H9 (cell line): ENCODE data around the gene TEAD1. TPM values are rescaled to one million over a fixed set of nuclear protein-coding genes. Genes with fewer than 3 reads are reported as not detected.

Source experiments
- DNase-seq: peaks from one replicate; pipeline ENCODE4 v3.0.0-alpha.2; 2017
- H2AFZ ChIP-seq: one replicate; pipeline ENCODE4 v1.6.1; 2013; ENCODE audit warnings: mild to moderate bottlenecking, low read length, control low read depth, moderate library complexity
- H2AK5ac ChIP-seq: 2 replicates; pipeline ENCODE4 v1.6.1; 2013; ENCODE audit warnings: low read length, control low read depth, mixed read lengths; ENCODE audit not compliant: insufficient read length
- H2BK120ac ChIP-seq: one replicate; pipeline ENCODE4 v1.6.1; 2013; ENCODE audit warnings: low read depth, mild to moderate bottlenecking, low read length, control low read depth, inconsistent platforms; ENCODE audit not compliant: poor library complexity, severe bottlenecking
- H2BK12ac ChIP-seq: 2 replicates; pipeline ENCODE4 v1.6.1; 2013; ENCODE audit warnings: low read length, control low read depth, mixed read lengths, low read depth; ENCODE audit not compliant: insufficient read length
- H2BK15ac ChIP-seq: 2 replicates; pipeline ENCODE4 v1.6.1; 2013; ENCODE audit warnings: low read depth, low read length, control low read depth
- H2BK20ac ChIP-seq: one replicate; pipeline ENCODE4 v1.6.1; 2013; ENCODE audit warnings: low read depth, mild to moderate bottlenecking, low read length, control low read depth, inconsistent platforms; ENCODE audit not compliant: poor library complexity, severe bottlenecking
- H2BK5ac ChIP-seq: 2 replicates; pipeline ENCODE4 v1.6.1; 2013; ENCODE audit warnings: low read length, control low read depth, mixed read lengths; ENCODE audit not compliant: insufficient read length
- H3K14ac ChIP-seq: 2 replicates; pipeline ENCODE4 v1.6.1; 2013; ENCODE audit warnings: low read length, control low read depth; ENCODE audit not compliant: insufficient read depth
- H3K18ac ChIP-seq: 2 replicates; pipeline ENCODE4 v1.6.1; 2013; ENCODE audit warnings: low read depth, mild to moderate bottlenecking, mixed read lengths, low read length, control low read depth; ENCODE audit not compliant: insufficient read length
- H3K23ac ChIP-seq: 2 replicates; pipeline ENCODE4 v1.6.1; 2013; ENCODE audit warnings: low read length, control low read depth, mixed read lengths, low read depth; ENCODE audit not compliant: insufficient read length
- H3K23me2 ChIP-seq: 2 replicates; pipeline ENCODE4 v1.6.1; 2013; ENCODE audit warnings: low read depth, mild to moderate bottlenecking, mixed read lengths, low read length, control low read depth; ENCODE audit not compliant: insufficient read length, poor library complexity, severe bottlenecking
- H3K27ac ChIP-seq: 2 replicates; pipeline ENCODE4 v1.5.1; 2013; ENCODE audit warnings: low read length, control low read depth, mixed read lengths, low read depth; ENCODE audit not compliant: insufficient read length
- H3K27me3 ChIP-seq: 2 replicates; pipeline ENCODE4 v1.6.1; 2013; ENCODE audit warnings: low read length, control low read depth, inconsistent platforms; ENCODE audit not compliant: insufficient read depth
- H3K4ac ChIP-seq: 2 replicates; pipeline ENCODE4 v1.6.1; 2013; ENCODE audit warnings: low read depth, mild to moderate bottlenecking, control low read depth, inconsistent platforms, low read length, moderate library complexity
- H3K4me1 ChIP-seq: 2 replicates; pipeline ENCODE4 v1.6.1; 2013; ENCODE audit warnings: low read length, control low read depth, inconsistent platforms; ENCODE audit not compliant: insufficient read depth
- H3K4me2 ChIP-seq: 2 replicates; pipeline ENCODE4 v1.6.1; 2013; ENCODE audit warnings: low read length, control low read depth, mixed read lengths; ENCODE audit not compliant: insufficient read length, insufficient read depth
- H3K56ac ChIP-seq: 2 replicates; pipeline ENCODE4 v1.6.1; 2013; ENCODE audit warnings: low read depth, mild to moderate bottlenecking, mixed read lengths, low read length, control low read depth; ENCODE audit not compliant: insufficient read length
- H3K79me1 ChIP-seq: 2 replicates; pipeline ENCODE4 v1.6.1; 2013; ENCODE audit warnings: low read depth, mild to moderate bottlenecking, moderate library complexity, low read length, control low read depth, inconsistent platforms; ENCODE audit not compliant: insufficient read depth, poor library complexity, severe bottlenecking
- H3K79me2 ChIP-seq: 2 replicates; pipeline ENCODE4 v1.6.1; 2013; ENCODE audit warnings: low read length, control low read depth, inconsistent platforms; ENCODE audit not compliant: insufficient read depth
- H3K9ac ChIP-seq: 2 replicates; pipeline ENCODE4 v1.6.1; 2013; ENCODE audit warnings: low read length, control low read depth, mixed read lengths; ENCODE audit not compliant: insufficient read length; ENCODE audit errors: extremely low read depth
- H3K9me3 ChIP-seq: one replicate; pipeline ENCODE4 v1.6.1; 2013; ENCODE audit warnings: low read depth, low read length, inconsistent platforms; ENCODE audit not compliant: control insufficient read depth
- H3T11ph ChIP-seq: one replicate; pipeline ENCODE4 v1.6.1; 2013; ENCODE audit warnings: mild to moderate bottlenecking, low read length, control low read depth, inconsistent platforms
- H4K20me1 ChIP-seq: one replicate; pipeline ENCODE4 v1.6.1; 2013; ENCODE audit not compliant: control insufficient read depth, insufficient read length, insufficient read depth
- H4K5ac ChIP-seq: 2 replicates; pipeline ENCODE4 v1.6.1; 2013; ENCODE audit warnings: low read depth, mild to moderate bottlenecking, mixed read lengths, low read length, control low read depth; ENCODE audit not compliant: insufficient read length
- H4K8ac ChIP-seq: replicated peaks from 2 replicates; pipeline ENCODE4 v1.6.1; 2013; ENCODE audit warnings: low read length, control low read depth, mixed read lengths, low read depth; ENCODE audit not compliant: insufficient read length
- H4K91ac ChIP-seq: 2 replicates; pipeline ENCODE4 v1.6.1; 2013; ENCODE audit warnings: low read depth, mild to moderate bottlenecking, moderate library complexity, mixed read lengths, low read length, control low read depth; ENCODE audit not compliant: insufficient read length
- H3K27ac Mint-ChIP-seq, 3 experiments: 2 replicates in 2 of 3; 3 replicates in 1 of 3; pipeline ENCODE4 v1.8.0; 2020 to 2021; ENCODE audit warnings: mixed read lengths in 3 of 3, mild to moderate bottlenecking in 1 of 3, moderate library complexity in 1 of 3
- H3K27me3 Mint-ChIP-seq: 2 replicates; pipeline ENCODE4 v1.8.0; 2021; ENCODE audit warnings: low read depth, mild to moderate bottlenecking, moderate library complexity, mixed read lengths
- H3K36me3 Mint-ChIP-seq, 3 experiments: 2 replicates in 2 of 3; 3 replicates in 1 of 3; pipeline ENCODE4 v1.8.0; 2020 to 2021; ENCODE audit warnings: low read depth in 3 of 3, mixed read lengths in 3 of 3; ENCODE audit not compliant: insufficient read depth in 1 of 3
- H3K4me1 Mint-ChIP-seq, 2 experiments: 2 replicates each; pipeline ENCODE4 v1.8.0; 2020; ENCODE audit warnings: mixed read lengths in 2 of 2
- H3K4me3 Mint-ChIP-seq, 2 experiments: 2 replicates in 1 of 2; 3 replicates in 1 of 2; pipeline ENCODE4 v1.8.0; 2020 to 2021; ENCODE audit warnings: mild to moderate bottlenecking in 2 of 2, mixed read lengths in 2 of 2, moderate library complexity in 1 of 2
- H3K9me3 Mint-ChIP-seq, 2 experiments: 2 replicates in 1 of 2; 3 replicates in 1 of 2; pipeline ENCODE4 v1.8.0; 2020; ENCODE audit warnings: mild to moderate bottlenecking in 2 of 2, mixed read lengths in 2 of 2, moderate library complexity in 1 of 2
- WGBS: extraction: QIAGEN DNeasy Blood & Tissue Kit; methylation state at CpG from one replicate; pipeline ENCODE4 v1.1.7; 2013; ENCODE audit warnings: missing lambda C conversion rate, low lambda C conversion rate, mixed read lengths; ENCODE audit not compliant: insufficient read length; ENCODE audit errors: extremely low coverage; 5-methylcytosine and 5-hydroxymethylcytosine counted together
- total RNA-seq: library from RNA; stranded (reverse); gene quantifications from 2 replicates; pipeline ENCODE4 v1.2.1, GENCODE V29; 2021
- TF ChIP-seq, protein P1 (sequence below): fragments of 200-600 bp; sonication (generic); conservative IDR thresholded peaks from 3 replicates; pipeline ENCODE4 v1.8.0; 2021; ENCODE audit warnings: antibody characterized with exemption, mild to moderate bottlenecking

Gene TEAD1
- total RNA-seq, 1 experiment from 2014 or later: 75.1 TPM

GRCh38 chr11:12668166-12668565, 6.1 kb upstream of the TEAD1 start:
- no peak overlapping the region for H4K5ac ChIP-seq
- H3K4me3 Mint-ChIP-seq: no peak overlapping the region
- peaks cover 0 to 6% of the 10 kb centered on the region in 2 experiments; a peak in 1 of 4 replicates for H3K4me1 Mint-ChIP-seq
- H3K14ac ChIP-seq: no peak overlapping the region
- H2AK5ac ChIP-seq: no peak overlapping the region
- no peak overlapping the region for H2BK5ac ChIP-seq
- H3K4me2 ChIP-seq: no peak overlapping the region
- H3K9me3 ChIP-seq: no peaks in the 10 kb centered on the region
- peaks cover 2% of the 10 kb centered on the region; the same call in 1 of the 2 replicates for H3K79me2 ChIP-seq
- H3K27me3 ChIP-seq: no peaks in the 10 kb centered on the region
- DNase-seq: no peak
- no peak overlapping the region for H3K4ac ChIP-seq
- H2BK120ac ChIP-seq: no peak overlapping the region
- H2BK15ac ChIP-seq: no peak overlapping the region
- no peak overlapping the region for H3K27ac ChIP-seq
- H3K79me1 ChIP-seq: no peaks in the 10 kb centered on the region
- peaks cover 0 to 5% (median 0%) of the 10 kb centered on the region in 3 experiments; a peak in 2 of 7 replicates for H3K36me3 Mint-ChIP-seq
- H4K8ac ChIP-seq: no peak overlapping the region
- no peak overlapping the region for H3K18ac ChIP-seq
- H3T11ph ChIP-seq: no peak overlapping the region
- no peaks in the 10 kb centered on the region for H3K23me2 ChIP-seq
- H3K23ac ChIP-seq: no peak overlapping the region
- H3K27me3 Mint-ChIP-seq: peaks cover 28% of the 10 kb centered on the region
- no peak overlapping the region for H3K27ac Mint-ChIP-seq
- peaks cover 0 to 4% of the 10 kb centered on the region in 2 experiments; a peak in 2 of 5 replicates for H3K9me3 Mint-ChIP-seq
- H4K91ac ChIP-seq: no peak overlapping the region
- H3K9ac ChIP-seq: no peak overlapping the region
- no peaks in the 10 kb centered on the region for H4K20me1 ChIP-seq
- no peaks in the 10 kb centered on the region for H3K4me1 ChIP-seq
- no peak overlapping the region for H2BK20ac ChIP-seq
- H2AFZ ChIP-seq: no peak overlapping the region
- no CpG with 5 or more reads among the region's 2 CpGs for whole genome bisulfite sequencing
- H3K56ac ChIP-seq: no peak overlapping the region
- TF ChIP-seq, protein P1, sequence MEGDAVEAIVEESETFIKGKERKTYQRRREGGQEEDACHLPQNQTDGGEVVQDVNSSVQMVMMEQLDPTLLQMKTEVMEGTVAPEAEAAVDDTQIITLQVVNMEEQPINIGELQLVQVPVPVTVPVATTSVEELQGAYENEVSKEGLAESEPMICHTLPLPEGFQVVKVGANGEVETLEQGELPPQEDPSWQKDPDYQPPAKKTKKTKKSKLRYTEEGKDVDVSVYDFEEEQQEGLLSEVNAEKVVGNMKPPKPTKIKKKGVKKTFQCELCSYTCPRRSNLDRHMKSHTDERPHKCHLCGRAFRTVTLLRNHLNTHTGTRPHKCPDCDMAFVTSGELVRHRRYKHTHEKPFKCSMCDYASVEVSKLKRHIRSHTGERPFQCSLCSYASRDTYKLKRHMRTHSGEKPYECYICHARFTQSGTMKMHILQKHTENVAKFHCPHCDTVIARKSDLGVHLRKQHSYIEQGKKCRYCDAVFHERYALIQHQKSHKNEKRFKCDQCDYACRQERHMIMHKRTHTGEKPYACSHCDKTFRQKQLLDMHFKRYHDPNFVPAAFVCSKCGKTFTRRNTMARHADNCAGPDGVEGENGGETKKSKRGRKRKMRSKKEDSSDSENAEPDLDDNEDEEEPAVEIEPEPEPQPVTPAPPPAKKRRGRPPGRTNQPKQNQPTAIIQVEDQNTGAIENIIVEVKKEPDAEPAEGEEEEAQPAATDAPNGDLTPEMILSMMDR: no peak
- no peak overlapping the region for H2BK12ac ChIP-seq
